ENCODE data around the gene PRKAR1B. TPM values are rescaled to one million over a fixed set of nuclear protein-coding genes. Genes with fewer than 3 reads are reported as not detected.

Gene PRKAR1B
- total RNA-seq, 3 donors from 2014 or later = 38.8 to 58.6 (median 49.9) TPM

DNA sequence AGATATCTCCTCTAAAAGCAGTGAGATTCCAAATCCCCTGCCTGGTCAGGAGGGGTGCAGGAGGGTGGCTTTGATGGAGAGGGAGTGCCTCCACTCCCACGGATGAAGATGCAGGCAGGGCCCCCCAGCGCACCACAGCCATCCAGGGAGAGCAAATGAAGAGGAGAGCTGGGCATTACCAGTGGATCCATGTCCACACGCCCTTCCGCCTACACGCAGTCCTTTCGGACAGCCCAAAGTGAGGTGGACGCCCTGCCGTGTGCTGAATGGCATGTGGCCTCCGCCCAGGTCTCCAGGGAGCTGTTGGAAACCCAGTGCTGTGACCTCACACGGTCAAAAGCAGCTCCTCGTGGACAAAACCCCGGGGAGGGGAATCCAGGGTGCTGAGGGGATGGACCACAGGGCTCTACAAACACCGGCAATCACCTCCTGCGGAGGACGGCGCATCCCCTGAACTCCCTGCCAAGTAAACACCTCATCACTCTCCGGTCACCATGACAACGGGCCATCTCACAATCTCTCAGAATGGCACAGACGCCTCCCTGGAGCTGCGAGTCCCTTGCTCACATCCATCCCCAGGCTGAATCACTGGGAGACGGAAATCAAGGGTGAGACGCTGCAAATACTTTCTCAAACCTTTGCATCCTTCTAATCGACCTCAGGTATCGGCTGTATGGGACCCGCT, 35.6 kb downstream of the PRKAR1B start:
- peaks cover 16% of the 10 kb centered on the region for H3K9me3 Mint-ChIP-seq
- ATAC-seq = no peak
- no peaks in the 10 kb centered on the region for H3K27me3 Mint-ChIP-seq (ENCODE audit: low read depth)
- H3K4me1 Mint-ChIP-seq (ENCODE audit: low read depth) = no peaks in the 10 kb centered on the region
- peaks cover 29% of the 10 kb centered on the region for H3K36me3 Mint-ChIP-seq (ENCODE audit: insufficient read depth)
- no peak for DNase-seq
- H3K4me3 Mint-ChIP-seq = no peak overlapping the region

- H3K4me3 Mint-ChIP-seq = no peak overlapping the region
- H3K36me3 Mint-ChIP-seq (ENCODE audit: insufficient read depth) = peaks cover 30% of the 10 kb centered on the region
- H3K27me3 Mint-ChIP-seq (ENCODE audit: low read depth) = no peaks in the 10 kb centered on the region
- DNase-seq = no peak
- ATAC-seq = no peak
- H3K9me3 Mint-ChIP-seq = peaks cover 19% of the 10 kb centered on the region
- H3K4me1 Mint-ChIP-seq (ENCODE audit: low read depth) = no peaks in the 10 kb centered on the region
Measured at GRCh38 chr7:690478-691360, 36.4 kb downstream of the PRKAR1B start.

- no peak overlapping the region for H3K4me3 Mint-ChIP-seq
- peaks cover 19% of the 10 kb centered on the region for H3K9me3 Mint-ChIP-seq
- ATAC-seq (no peak), DNase-seq (no peak)
- no peaks in the 10 kb centered on the region for H3K4me1 Mint-ChIP-seq (ENCODE audit: low read depth)
- H3K36me3 Mint-ChIP-seq (ENCODE audit: insufficient read depth) = peaks cover 30% of the 10 kb centered on the region
- no peaks in the 10 kb centered on the region for H3K27me3 Mint-ChIP-seq (ENCODE audit: low read depth)
Measured at GRCh38 chr7:685540-685939, 41.5 kb downstream of the PRKAR1B start.

DNA sequence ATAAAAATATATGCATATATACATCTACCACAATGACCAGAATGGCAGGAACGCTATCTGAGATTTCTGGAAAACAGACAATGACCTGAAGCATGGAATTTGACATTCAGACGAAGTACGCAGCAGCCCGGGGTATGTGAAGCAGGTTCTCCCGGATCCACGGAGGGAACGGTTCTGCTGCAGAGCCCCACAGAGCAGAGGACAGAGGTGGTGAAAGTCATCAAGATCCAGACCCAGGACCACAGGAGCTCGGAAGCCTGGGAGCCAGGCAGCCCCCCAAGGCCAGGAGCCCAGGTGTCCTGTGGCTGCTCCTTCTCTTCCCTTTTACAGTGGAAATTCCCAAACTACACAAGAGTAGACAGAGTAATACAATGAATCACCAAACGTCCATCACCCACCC, 42.7 kb downstream of the PRKAR1B start:
- Mint-ChIP-seq H3K27me3 (ENCODE audit: low read depth) (no peaks in the 10 kb centered on the region), H3K4me3 (no peak overlapping the region), H3K4me1 (ENCODE audit: low read depth) (no peaks in the 10 kb centered on the region), H3K36me3 (ENCODE audit: insufficient read depth) (peaks cover 32% of the 10 kb centered on the region), H3K9me3 (peaks cover 19% of the 10 kb centered on the region)
- ATAC-seq (no peak), DNase-seq (no peak)

GRCh38 chr7:683526-684205, 43.4 kb downstream of the PRKAR1B start:
- Mint-ChIP-seq H3K9me3 (peaks cover 17% of the 10 kb centered on the region), H3K27me3 (ENCODE audit: low read depth) (no peaks in the 10 kb centered on the region), H3K4me1 (ENCODE audit: low read depth) (no peaks in the 10 kb centered on the region), H3K4me3 (no peak overlapping the region), H3K36me3 (ENCODE audit: insufficient read depth) (peaks cover 33% of the 10 kb centered on the region)
- no peak for DNase-seq
- no peak for ATAC-seq

- DNase-seq (no peak), ATAC-seq (no peak)
- Mint-ChIP-seq H3K36me3 (ENCODE audit: insufficient read depth) (peaks cover 32% of the 10 kb centered on the region), H3K27me3 (ENCODE audit: low read depth) (no peaks in the 10 kb centered on the region), H3K9me3 (peaks cover 12% of the 10 kb centered on the region), H3K4me3 (no peak overlapping the region), H3K4me1 (ENCODE audit: low read depth) (no peaks in the 10 kb centered on the region)
Measured at GRCh38 chr7:682810-683209, 44.3 kb downstream of the PRKAR1B start.

DNA sequence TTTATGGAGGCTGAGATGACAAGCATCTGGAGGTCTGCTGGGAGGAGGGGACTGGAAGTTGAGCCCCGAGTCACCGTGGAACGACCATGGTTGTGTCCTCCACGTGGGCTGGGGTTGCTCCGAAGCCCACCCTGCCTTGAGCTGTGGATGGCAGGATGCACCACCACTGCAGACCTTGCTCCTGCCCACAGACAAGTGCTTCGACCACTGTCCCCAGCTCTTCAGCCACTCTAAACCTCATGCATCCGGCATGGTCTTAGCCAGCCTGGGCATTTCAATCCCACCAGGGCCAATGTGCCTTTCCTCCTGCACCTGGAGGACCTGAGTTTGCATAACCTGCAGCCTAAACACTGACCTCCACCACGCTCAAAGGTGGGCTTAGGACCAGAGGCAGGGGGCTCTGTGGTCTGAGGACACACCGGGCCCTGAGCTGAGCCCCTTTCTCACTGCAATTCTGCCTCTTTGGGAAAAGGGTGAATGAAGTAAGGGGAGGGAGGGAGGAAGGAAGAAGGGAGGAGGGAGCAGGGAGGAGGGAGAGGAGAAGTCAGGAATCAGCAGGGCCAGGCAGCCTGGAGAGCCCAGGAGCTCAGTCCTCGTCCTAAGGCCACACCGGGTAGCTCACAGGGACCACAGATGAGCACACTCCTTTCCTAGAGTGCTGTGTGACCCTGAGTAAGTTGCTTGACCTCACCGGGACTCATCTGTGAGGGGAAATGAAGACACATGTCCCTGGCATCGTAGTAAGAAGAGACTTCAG, 45.4 kb downstream of the PRKAR1B start:
- DNase-seq (no peak), ATAC-seq (no peak)
- Mint-ChIP-seq H3K4me1 (ENCODE audit: low read depth) (no peaks in the 10 kb centered on the region), H3K9me3 (peaks cover 5% of the 10 kb centered on the region), H3K4me3 (no peak overlapping the region), H3K27me3 (ENCODE audit: low read depth) (no peaks in the 10 kb centered on the region), H3K36me3 (ENCODE audit: insufficient read depth) (peaks cover 24% of the 10 kb centered on the region)

DNA sequence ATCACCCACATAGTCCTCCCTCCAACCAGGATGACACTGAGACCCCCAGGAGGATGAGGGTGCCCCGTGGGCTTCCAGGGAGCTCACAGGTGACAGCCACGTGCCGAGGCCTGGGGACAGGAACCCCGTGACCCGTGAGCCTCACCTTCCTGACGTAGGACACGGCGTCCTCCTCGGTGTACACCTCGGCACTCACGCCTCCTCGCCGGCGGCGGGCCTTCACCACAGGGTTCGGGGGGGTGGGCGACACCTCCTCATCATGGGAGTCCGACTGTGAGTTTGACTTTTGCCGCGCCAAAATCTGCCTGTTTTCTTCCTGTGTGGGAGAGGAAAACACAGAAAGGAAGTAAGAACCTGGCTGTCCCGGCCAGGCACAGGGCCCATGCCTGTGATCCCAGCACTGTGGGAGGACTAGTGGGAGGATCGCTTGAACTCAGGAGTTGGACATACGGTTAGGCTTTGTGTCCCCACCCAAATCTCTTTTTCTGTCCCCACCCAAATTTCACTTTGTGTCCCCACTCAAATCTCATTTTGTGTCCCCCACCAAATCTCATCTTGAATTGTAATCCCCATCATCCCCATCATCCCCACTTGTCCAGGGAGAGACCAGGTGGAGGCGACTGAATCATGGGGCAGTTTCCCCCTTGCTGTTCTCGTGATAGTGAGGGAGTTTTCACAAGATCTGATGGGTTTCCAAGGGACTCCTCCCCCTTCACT, 46.5 kb downstream of the PRKAR1B start:
- H3K36me3 Mint-ChIP-seq (ENCODE audit: insufficient read depth) = peaks cover 21% of the 10 kb centered on the region

GRCh38 chr7:676972-677385, 50.1 kb downstream of the PRKAR1B start:
- H3K36me3 Mint-ChIP-seq (ENCODE audit: insufficient read depth) = peaks cover 26% of the 10 kb centered on the region

More for the DNA sequence above, 46.5 kb downstream of the PRKAR1B start:
- Mint-ChIP-seq H3K4me3 (no peak overlapping the region), H3K27me3 (ENCODE audit: low read depth) (no peaks in the 10 kb centered on the region), H3K9me3 (no peaks in the 10 kb centered on the region), H3K4me1 (ENCODE audit: low read depth) (no peaks in the 10 kb centered on the region)
- ATAC-seq (no peak), DNase-seq (no peak)

DNA sequence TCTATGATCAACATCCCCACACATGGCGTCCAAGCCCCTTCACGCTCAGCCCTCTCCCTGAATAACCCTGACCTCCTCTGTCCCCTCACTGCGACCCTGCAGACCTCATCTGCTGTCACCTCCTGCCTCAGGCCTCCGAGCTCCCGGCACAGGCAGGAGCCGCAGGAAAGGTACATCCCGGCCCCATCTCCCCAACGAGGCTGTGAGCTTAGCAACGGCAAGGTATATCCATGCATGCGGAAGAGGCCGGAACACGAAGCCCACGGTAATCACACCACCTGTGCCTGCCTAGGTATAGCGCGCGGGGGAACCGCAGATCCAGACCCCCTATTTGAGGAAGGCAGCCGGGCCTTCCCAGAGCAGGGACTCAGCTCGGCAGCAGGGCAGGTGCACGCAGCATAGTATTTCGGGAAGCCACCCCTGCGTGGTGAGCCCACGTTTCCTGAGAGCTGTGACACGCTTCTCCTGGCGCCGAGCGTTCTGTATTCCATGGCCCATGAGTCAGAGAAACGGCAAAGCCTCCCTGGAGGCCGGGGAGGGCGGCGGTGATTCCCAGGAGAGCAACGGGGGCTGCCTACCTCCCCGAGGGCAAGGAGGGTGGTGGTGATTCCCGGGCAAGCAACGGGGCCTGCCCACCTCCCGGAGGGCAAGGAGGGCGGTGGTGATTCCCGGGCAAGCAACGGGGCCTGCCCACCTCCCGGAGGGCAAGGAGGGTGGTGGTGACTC, 50.7 kb downstream of the PRKAR1B start:
- H3K4me3 Mint-ChIP-seq = no peak overlapping the region
- peaks cover 10% of the 10 kb centered on the region for H3K9me3 Mint-ChIP-seq
- H3K27me3 Mint-ChIP-seq (ENCODE audit: low read depth) = no peaks in the 10 kb centered on the region
- DNase-seq (no peak), ATAC-seq (no peak)
- H3K4me1 Mint-ChIP-seq (ENCODE audit: low read depth) = no peaks in the 10 kb centered on the region
- H3K36me3 Mint-ChIP-seq (ENCODE audit: insufficient read depth) = peaks cover 26% of the 10 kb centered on the region

More at GRCh38 chr7:676972-677385, 50.1 kb downstream of the PRKAR1B start:
- Mint-ChIP-seq H3K27me3 (ENCODE audit: low read depth) (no peaks in the 10 kb centered on the region), H3K4me3 (no peak overlapping the region), H3K4me1 (ENCODE audit: low read depth) (no peaks in the 10 kb centered on the region), H3K9me3 (peaks cover 10% of the 10 kb centered on the region)
- DNase-seq (no peak), ATAC-seq (no peak)

DNA sequence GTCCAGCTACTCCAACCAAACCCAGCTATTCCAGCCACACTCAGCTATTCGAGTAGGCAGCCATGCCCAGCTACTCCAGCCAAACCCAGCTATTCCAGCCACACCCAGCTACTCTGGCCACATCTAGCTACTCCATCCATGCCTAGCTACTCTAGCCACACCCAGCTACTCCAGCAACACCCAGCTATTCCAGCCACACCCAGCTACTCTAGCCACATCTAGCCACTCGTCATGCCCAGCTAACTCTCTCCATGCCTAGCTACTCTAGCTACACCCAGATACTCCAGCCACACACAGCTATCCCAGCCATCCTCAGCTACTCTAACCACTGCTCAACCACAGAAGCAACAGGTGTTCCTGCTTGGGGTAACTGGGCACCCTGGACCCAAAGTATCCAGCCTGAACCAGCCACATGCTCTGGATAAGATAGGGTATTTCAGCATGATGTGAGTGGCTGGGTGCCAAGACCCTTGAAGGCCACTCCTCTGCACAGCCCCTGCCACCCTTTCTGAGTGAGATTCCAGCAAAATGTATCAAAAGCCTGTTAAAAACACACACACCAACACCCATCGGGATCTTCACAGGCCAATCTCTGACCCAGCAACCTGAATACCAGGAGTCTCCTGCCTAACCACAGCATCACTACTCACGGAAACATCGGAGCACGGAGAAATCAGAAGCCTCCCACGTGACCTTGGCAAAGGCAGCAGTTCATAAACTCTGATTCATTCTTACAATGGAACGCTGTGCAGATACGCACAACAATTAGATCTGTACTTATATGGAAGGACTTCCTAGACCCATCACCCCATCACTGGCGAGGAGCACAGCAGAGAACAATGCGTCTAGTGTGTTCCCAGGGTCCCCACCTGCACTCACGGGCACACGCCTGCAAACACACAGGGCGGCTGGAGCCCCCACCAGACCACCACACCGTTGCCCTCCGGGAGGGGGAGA, 52.3 kb downstream of the PRKAR1B start:
- H3K27me3 Mint-ChIP-seq (ENCODE audit: low read depth) = no peaks in the 10 kb centered on the region
- H3K4me1 Mint-ChIP-seq (ENCODE audit: low read depth) = no peaks in the 10 kb centered on the region
- H3K4me3 Mint-ChIP-seq = no peak overlapping the region
- H3K9me3 Mint-ChIP-seq = peaks cover 10% of the 10 kb centered on the region
- no peak for ATAC-seq
- no peak for DNase-seq
- H3K36me3 Mint-ChIP-seq (ENCODE audit: insufficient read depth) = peaks cover 19% of the 10 kb centered on the region
